Fibroblast of the aortic adventitia (primary cell): ENCODE measurements around the gene SYCN. TPM values are rescaled to one million over a fixed set of nuclear protein-coding genes. Genes with fewer than 3 reads are reported as not detected.

Experiments
- DNase-seq: peaks from one replicate; pipeline ENCODE4 v3.0.0-alpha.2; 2010; ENCODE audit warnings: low read depth
- H3K4me3 ChIP-seq: 2 replicates; pipeline ENCODE4 v1.5.1; 2011; ENCODE audit warnings: low read depth, mild to moderate bottlenecking, control low read depth, low read length, moderate library complexity
- CTCF ChIP-seq: IDR thresholded peaks from 2 replicates; pipeline ENCODE4 v1.5.1; 2011; ENCODE audit warnings: mild to moderate bottlenecking, low read length, control low read depth, inconsistent platforms; ENCODE audit not compliant: insufficient read depth
- total RNA-seq: library from RNA; depleted of rRNA; stranded (reverse); fragments of >200 nt; gene quantifications from 2 replicates; pipeline ENCODE4 v1.2.3, GENCODE V29; 2012; ENCODE audit warnings: low replicate concordance

Gene SYCN
- total RNA-seq, 1 donor: not detected

DNA sequence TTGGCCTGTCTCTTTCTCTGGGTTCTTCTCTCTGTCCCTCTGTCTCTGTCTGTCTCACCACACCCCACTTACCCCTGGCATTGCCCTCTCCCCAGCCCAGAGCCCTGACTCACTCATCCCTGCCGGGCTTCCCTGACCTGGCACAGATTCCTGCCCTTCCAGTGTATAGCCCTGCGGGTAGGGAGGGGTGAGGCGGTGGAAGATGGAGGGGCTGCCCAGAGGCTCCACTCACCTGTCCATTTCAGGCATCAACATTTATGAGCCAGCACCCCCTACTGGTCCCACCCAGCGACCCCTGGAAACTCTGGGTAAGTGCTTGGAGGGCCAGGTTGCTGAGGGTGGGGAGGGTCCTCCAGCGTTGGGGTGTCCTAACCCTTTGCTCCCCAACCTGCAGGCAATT, 6.3 kb downstream of the SYCN start:
- no peak overlapping the region for H3K4me3 ChIP-seq
- no peak for TF ChIP-seq CTCF
- no peak for DNase-seq

GRCh38 chr19:39196860-39197562, 7.1 kb downstream of the SYCN start, which contains the start of gene NCCRP1:
NCCRP1 (plus strand) TSS chr19:39196964; CDS start chr19:39196983, 19 bp downstream.
- H3K4me3 ChIP-seq: no peak within 1 kb of the TSS
- DNase-seq: no peak
- no peak for TF ChIP-seq CTCF

DNA sequence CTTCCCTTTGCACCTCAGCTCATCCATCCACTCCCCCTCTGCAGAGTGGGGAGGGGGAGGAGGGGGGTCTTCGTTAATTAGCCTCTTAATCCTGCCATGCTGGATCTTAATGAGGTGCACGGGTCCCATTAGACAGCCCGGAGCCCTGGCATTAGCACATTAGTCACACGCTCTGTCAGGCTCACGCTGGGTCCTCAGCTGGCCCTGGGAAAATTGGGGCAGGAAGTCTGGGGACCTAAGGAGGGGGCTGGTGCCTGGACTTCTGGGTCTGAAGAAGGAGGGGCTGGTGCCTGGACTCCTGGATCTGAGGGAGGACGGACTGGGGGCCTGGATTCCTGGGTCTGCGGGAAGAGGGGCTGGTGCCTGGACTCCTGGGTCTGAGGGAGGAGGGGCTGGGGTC, 7.7 kb downstream of the SYCN start:
- TF ChIP-seq CTCF: no peak
- no peak for DNase-seq
- no peak overlapping the region for H3K4me3 ChIP-seq

GRCh38 chr19:39195755-39196154, 8.3 kb downstream of the SYCN start:
- no peak overlapping the region for H3K4me3 ChIP-seq
- DNase-seq: no peak
- no peak for TF ChIP-seq CTCF

DNA sequence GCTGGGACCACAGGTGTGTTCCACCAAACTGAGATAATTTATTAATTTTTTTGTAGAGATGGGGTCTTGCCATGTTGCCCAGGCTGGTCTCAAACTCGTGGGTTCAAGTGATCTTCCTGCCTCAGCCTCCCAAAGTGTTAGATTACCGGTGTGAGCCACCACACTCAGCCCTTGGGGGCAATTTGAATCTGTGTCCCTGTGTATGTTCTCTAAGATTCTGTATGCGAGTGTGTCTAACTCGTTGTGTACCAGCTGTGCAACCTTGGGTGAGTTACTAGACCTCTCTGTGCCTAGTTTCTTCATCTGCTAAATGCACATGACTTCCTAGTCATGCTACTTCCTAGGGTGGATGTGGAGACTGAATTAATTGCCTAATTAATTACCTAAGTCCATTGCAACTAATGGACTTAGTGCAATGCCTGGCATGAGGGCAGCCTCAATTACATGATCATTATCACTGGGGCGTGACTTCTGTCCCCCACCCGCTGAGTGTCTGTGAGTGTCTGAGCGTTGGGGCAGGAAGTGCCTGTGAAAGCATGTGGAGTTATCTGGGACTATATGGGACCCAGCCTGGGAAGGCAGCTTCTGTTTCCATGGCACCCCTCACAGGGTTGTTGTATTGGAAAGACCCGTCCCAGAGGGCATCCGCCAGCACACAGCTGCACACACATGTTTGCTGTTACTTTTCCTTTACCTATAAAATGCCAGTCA, 9.1 kb downstream of the SYCN start:
- no peak for DNase-seq
- H3K4me3 ChIP-seq: no peak overlapping the region
- TF ChIP-seq CTCF: no peak

DNA sequence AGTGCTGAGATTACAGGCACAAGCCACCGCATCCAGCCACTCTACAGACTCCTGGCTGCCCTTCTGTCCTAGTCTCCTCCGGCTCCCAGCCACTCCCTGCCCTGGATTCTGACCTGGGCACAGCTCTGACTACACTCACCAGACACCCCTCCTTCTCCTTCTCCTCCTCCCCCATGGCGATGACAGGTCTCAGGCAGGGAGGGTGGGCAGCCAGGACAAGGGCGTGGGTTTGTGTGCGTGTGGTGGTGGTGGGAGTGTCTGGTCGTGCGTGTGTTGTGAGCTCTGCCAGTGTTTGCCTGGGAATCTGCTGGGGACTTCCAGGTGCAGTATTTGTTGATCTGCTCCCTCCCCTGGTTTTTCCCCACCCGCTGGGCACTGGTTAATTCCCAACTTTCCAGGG, 10.3 kb downstream of the SYCN start:
- no peak for DNase-seq
- no peak overlapping the region for H3K4me3 ChIP-seq
- TF ChIP-seq CTCF: no peak
